Endothelial cell of umbilical vein (primary cell): Measurements from ENCODE around the gene NATD1.

Experiments
- CTCF ChIP-seq, 2 donors: IDR thresholded peaks; 1 replicate in 1 of 2; 2 replicates in 1 of 2; pipeline ENCODE4 v1.5.1; 2011; ENCODE audit warnings: low read length in 2 of 2, mild to moderate bottlenecking in 2 of 2, moderate library complexity in 2 of 2, control low read depth in 1 of 2, inconsistent platforms in 1 of 2, low read depth in 1 of 2; ENCODE audit not compliant: insufficient read depth in 1 of 2; ENCODE audit errors: extremely low read depth in 1 of 2
- EZH2 ChIP-seq: IDR thresholded peaks from 2 replicates; pipeline ENCODE4 v1.6.1; 2012; ENCODE audit warnings: borderline replicate concordance, low read depth, mild to moderate bottlenecking, moderate library complexity, low read length, inconsistent platforms; ENCODE audit not compliant: severe bottlenecking
- GATA2 ChIP-seq: IDR thresholded peaks from 2 replicates; pipeline ENCODE4 v1.7.0; 2011; ENCODE audit warnings: low read depth, mild to moderate bottlenecking, moderate library complexity, mixed read lengths, low read length; ENCODE audit not compliant: insufficient read length, insufficient read depth

- TF ChIP-seq GATA2 (no peak), EZH2 (no peak), CTCF (IDR thresholded peaks at IDR 0.05; ENCODE audit: extremely low read depth in 1 of 2, insufficient read depth in 1 of 2, low read depth in 1 of 2, low read length in 2 of 2) (no peak)
These were observed 10.2 kb upstream of the NATD1 start for GRCh38 chr17:21263376-21263775.
